ENCODE data around the gene MBD3. TPM values are rescaled to one million over a fixed set of nuclear protein-coding genes. Genes with fewer than 3 reads are reported as not detected.

Gene MBD3
- total and polyA plus RNA-seq, 2 experiments from 2014 or later, result 27.6 to 118 TPM

GRCh38 chr19:1558552-1558951, 34.1 kb downstream of the MBD3 start:
- Mint-ChIP-seq H3K36me3 (ENCODE audit: low read depth) (peaks cover 20% of the 10 kb centered on the region; the same call in 2 of the 3 replicates), H3K9me3 (no peaks in the 10 kb centered on the region; the same call in 2 of the 3 replicates), H3K4me3 (no peak overlapping the region), H3K27ac (no peak overlapping the region), H3K27me3 (ENCODE audit: insufficient read depth, low read depth, poor library complexity) (peaks cover 7% of the 10 kb centered on the region), H3K4me1 (no peaks in the 10 kb centered on the region)
- Histone ChIP-seq H3K4me1 (ENCODE audit: insufficient read depth) (no peaks in the 10 kb centered on the region; the same call in 1 of the 2 replicates), H3K36me3 (ENCODE audit: insufficient read depth) (peaks cover 3% of the 10 kb centered on the region; the same call in 1 of the 2 replicates), H2AFZ (no peak overlapping the region), H3K79me2 (replicated peaks; ENCODE audit: insufficient read depth) (peaks cover 54% of the 10 kb centered on the region), H3F3A (replicated peaks; ENCODE audit: low read depth) (peaks cover 6% of the 10 kb centered on the region; the same call in 1 of the 2 replicates), H3K27ac (ENCODE audit: low read depth) (no peak overlapping the region), H3K27me3 (ENCODE audit: insufficient read depth) (no peaks in the 10 kb centered on the region), H4K20me1 (replicated peaks; ENCODE audit: insufficient read depth) (peaks cover 38% of the 10 kb centered on the region), H3K4me2 (no peak overlapping the region), H3K9me2 (ENCODE audit: insufficient read depth) (no peaks in the 10 kb centered on the region), H3K4me3 (no peak overlapping the region)
- DNase-seq (ENCODE audit: low spot score) (no peak), ATAC-seq (no peak)
- TF ChIP-seq CTCF (conservative IDR thresholded peaks at IDR 0.05; ENCODE audit: low read depth in 2 of 2) (no peak), EZH2phosphoT487 (IDR thresholded peaks at IDR 0.05; ENCODE audit: unreplicated experiment) (no peak), REST (IDR thresholded peaks at IDR 0.05; ENCODE audit: unreplicated experiment) (no peak), ZNF331 (CRISPR knock-in tag; IDR thresholded peaks at IDR 0.05; ENCODE audit: low read depth) (no peak), STAT1 (IDR thresholded peaks at IDR 0.05; ENCODE audit: unreplicated experiment) (no peak), ZNF114 (CRISPR knock-in tag; IDR thresholded peaks at IDR 0.05) (no peak), JUNB (IDR thresholded peaks at IDR 0.05; ENCODE audit: unreplicated experiment) (no peak), ZNF462 (CRISPR knock-in tag; IDR thresholded peaks at IDR 0.05) (no peak), EZH2 (IDR thresholded peaks at IDR 0.05; ENCODE audit: low read depth, unreplicated experiment) (no peak)
